Mammary epithelial cell (primary cell): ENCODE results near the gene CLTB.

Experiments
- EZH2 ChIP-seq: IDR thresholded peaks from 2 replicates; pipeline ENCODE4 v1.6.1; 2012; ENCODE audit warnings: low read length, inconsistent platforms, borderline replicate concordance
- TF ChIP-seq, protein P1 (sequence below), 2 donors: IDR thresholded peaks in 1 of 2; conservative IDR thresholded peaks in 1 of 2; 2 replicates each; pipeline ENCODE4 v1.5.1; 2011 to 2012; ENCODE audit warnings: inconsistent platforms in 2 of 2, low read length in 2 of 2, mild to moderate bottlenecking in 2 of 2, control low read depth in 1 of 2, low read depth in 1 of 2; ENCODE audit not compliant: insufficient read depth in 1 of 2; ENCODE audit errors: extremely low read depth in 1 of 2

DNA sequence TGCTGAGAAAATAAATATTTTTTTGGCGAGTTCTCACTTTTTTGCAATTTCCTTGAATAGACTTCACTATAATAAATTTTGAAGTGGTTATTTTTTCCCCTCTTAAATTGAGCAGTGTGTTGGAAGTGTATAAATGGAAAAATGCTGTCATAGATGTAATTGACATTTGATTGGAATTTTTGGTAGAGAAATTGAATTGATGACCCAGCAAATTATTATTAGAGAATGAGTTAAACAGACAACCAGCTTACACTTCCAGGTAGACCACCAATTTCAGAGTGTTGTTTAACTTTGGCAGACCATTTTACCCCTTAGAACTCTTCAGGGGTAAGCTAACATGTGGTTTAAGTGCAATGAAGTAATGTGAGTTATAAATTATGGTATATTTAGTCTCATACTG, 33.7 kb upstream of the CLTB start:
- TF ChIP-seq, protein P1, sequence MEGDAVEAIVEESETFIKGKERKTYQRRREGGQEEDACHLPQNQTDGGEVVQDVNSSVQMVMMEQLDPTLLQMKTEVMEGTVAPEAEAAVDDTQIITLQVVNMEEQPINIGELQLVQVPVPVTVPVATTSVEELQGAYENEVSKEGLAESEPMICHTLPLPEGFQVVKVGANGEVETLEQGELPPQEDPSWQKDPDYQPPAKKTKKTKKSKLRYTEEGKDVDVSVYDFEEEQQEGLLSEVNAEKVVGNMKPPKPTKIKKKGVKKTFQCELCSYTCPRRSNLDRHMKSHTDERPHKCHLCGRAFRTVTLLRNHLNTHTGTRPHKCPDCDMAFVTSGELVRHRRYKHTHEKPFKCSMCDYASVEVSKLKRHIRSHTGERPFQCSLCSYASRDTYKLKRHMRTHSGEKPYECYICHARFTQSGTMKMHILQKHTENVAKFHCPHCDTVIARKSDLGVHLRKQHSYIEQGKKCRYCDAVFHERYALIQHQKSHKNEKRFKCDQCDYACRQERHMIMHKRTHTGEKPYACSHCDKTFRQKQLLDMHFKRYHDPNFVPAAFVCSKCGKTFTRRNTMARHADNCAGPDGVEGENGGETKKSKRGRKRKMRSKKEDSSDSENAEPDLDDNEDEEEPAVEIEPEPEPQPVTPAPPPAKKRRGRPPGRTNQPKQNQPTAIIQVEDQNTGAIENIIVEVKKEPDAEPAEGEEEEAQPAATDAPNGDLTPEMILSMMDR (conservative IDR thresholded peaks at IDR 0.05 in 1 of 2, IDR thresholded peaks at IDR 0.05 in 1 of 2; ENCODE audit: extremely low read depth in 1 of 2, insufficient read depth in 1 of 2, low read depth in 1 of 2, low read length in 2 of 2) = no peak
- TF ChIP-seq EZH2 = no peak
